ENCODE measurements around the gene TPCN1.
A peak's percentile ranks its signal among the peaks of the same experiment; 100 is the strongest.

Gene TPCN1

GRCh38 chr12:113333877-113334785 is 112.9 kb downstream of the TPCN1 start:
- CTCF ChIA-PET: no interaction called here
- no peak overlapping the region for H3K27ac ChIP-seq (ENCODE audit: extremely low read depth, low read depth, low read length)
- peaks cover 0 to 23% of the 10 kb centered on the region in 2 experiments; a peak in 1 of 3 replicates for H3K36me3 ChIP-seq (ENCODE audit: control insufficient read depth in 2 of 2, insufficient read depth in 1 of 2, low read length in 2 of 2)
- POLR2A ChIA-PET: interaction anchor here (1.1 to 1.6 kb wide), 7 partner anchors 8 to 113 kb away, joined by 3 to 13 read pairs (median 4); partner anchors contain the start of genes SDSL and TPCN1
- no peaks in the 10 kb centered on the region for H3K9me3 ChIP-seq (ENCODE audit: control insufficient read depth, insufficient read depth, low read depth, low read length)
- H3K4me3 ChIP-seq (ENCODE audit: low read depth, low read length): peak overlapping the region; percentile 58
- no peak for TF ChIP-seq REST (tag by site-specific recombination; IDR thresholded peaks at IDR 0.05)
- TF ChIP-seq ZNF37A (tag by site-specific recombination; IDR thresholded peaks at IDR 0.05): no peak
- 0 out of 2 replicates have a peak, but pooled peaks have one; percentile 40 for TF ChIP-seq PRDM10 (tag by site-specific recombination; IDR thresholded peaks at IDR 0.05)
- no peak for TF ChIP-seq TRIM28 (IDR thresholded peaks at IDR 0.05; ENCODE audit: borderline replicate concordance, low read length)
- peak; percentile 99 for TF ChIP-seq ZNF792 (tag by site-specific recombination; IDR thresholded peaks at IDR 0.05)
- TF ChIP-seq ZEB2 (tag by site-specific recombination; IDR thresholded peaks at IDR 0.05): 0 out of 2 replicates have a peak, but pooled peaks have one; percentile 15
- H3K4me1 ChIP-seq (ENCODE audit: control insufficient read depth, insufficient read depth, low read length): no peaks in the 10 kb centered on the region

- Histone ChIP-seq H3K36me3 (ENCODE audit: control insufficient read depth in 2 of 2, insufficient read depth in 1 of 2, low read length in 2 of 2) (peaks cover 0 to 23% of the 10 kb centered on the region in 2 experiments; a peak in 1 of 3 replicates), H3K4me1 (ENCODE audit: control insufficient read depth, insufficient read depth, low read length) (no peaks in the 10 kb centered on the region), H3K9me3 (ENCODE audit: control insufficient read depth, insufficient read depth, low read depth, low read length) (no peaks in the 10 kb centered on the region), H3K27ac (ENCODE audit: extremely low read depth, low read depth, low read length) (no peak within 1 kb of the TSS), H3K4me3 (ENCODE audit: low read depth, low read length) (peak within 1 kb of the TSS; percentile 58)
- CTCF ChIA-PET: interaction anchor here (0.7 to 0.9 kb wide), 3 partner anchors 91 to 1163 kb away, joined by 3 read pairs; no protein-coding TSS in a partner anchor
- POLR2A ChIA-PET: interaction anchor here (0.5 to 1.6 kb wide), 17 partner anchors 9 to 840 kb away, joined by 3 to 13 read pairs (median 4); partner anchors contain the start of genes DDX54, PLBD2, RITA1 and SDSL
- TF ChIP-seq SP3 (tag by site-specific recombination; IDR thresholded peaks at IDR 0.05) (peak; percentile 92), KLF8 (tag by site-specific recombination; IDR thresholded peaks at IDR 0.05) (peak; percentile 81), PBX3 (CRISPR knock-in tag; IDR thresholded peaks at IDR 0.05) (peak; percentile 33; the same call in 1 of the 2 replicates), ZNF561 (tag by site-specific recombination; IDR thresholded peaks at IDR 0.05; ENCODE audit: borderline replicate concordance) (peak; percentile 27; the same call in 1 of the 2 replicates), SP7 (tag by site-specific recombination; IDR thresholded peaks at IDR 0.05) (0 out of 2 replicates have a peak, but pooled peaks have one; percentile 40), ZNF248 (tag by site-specific recombination; IDR thresholded peaks at IDR 0.05) (no peak), ZBTB48 (tag by site-specific recombination; IDR thresholded peaks at IDR 0.05) (peak; percentile 92), ZNF777 (tag by site-specific recombination; IDR thresholded peaks at IDR 0.05; ENCODE audit: borderline replicate concordance) (0 out of 2 replicates have a peak, but pooled peaks have one; percentile 19), ZBTB11 (tag by site-specific recombination; conservative IDR thresholded peaks at IDR 0.05; ENCODE audit: low read depth) (peak; percentile 57; the same call in 1 of the 2 replicates), ZNF600 (tag by site-specific recombination; IDR thresholded peaks at IDR 0.05) (0 out of 2 replicates have a peak, but pooled peaks have one; percentile 33), ZSCAN5A (tag by site-specific recombination; IDR thresholded peaks at IDR 0.05) (0 out of 2 replicates have a peak, but pooled peaks have one; percentile 48)
These were observed 113.7 kb downstream of the TPCN1 start, which contains the start of gene SLC8B1 for GRCh38 chr12:113334786-113335539. SLC8B1 (minus strand) TSS chr12:113335109; CDS start chr12:113332878, 2,231 bp downstream.

Data from HEK293 (cell line).